Measurements from ENCODE around the gene PLEKHM1.

PLEKHM1 gene

DNA sequence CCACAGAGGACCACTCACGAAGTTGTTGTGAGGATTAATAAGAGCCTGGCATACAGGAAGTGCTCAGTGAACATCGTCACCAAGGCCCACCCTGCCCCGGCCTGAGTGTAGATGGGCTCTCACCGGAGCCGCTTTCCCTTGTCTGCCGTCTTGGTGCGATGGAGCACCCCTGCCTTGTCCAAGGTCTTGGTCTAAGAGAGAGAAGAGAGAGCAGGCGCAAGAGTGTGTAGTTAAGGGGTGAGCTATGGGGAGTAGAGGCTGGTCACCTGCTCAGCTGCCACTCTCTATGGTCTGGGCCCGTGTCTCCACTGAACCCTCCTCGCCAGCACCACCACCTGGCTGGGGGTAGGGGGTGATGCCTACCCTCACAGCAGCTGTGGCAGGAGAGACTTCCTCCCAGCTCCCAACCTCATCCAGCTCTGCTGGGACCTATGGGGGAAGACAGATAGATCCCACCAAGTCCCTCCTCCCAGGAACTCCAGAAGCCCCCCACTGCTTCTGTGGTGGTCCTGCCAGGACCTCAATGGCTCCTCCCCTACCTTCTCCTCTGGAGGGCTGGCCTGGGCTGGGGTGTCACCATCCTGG, 86.5 kb downstream of the PLEKHM1 start:
- Histone ChIP-seq H3K4me1 (ENCODE audit: control insufficient read depth in 1 of 2, insufficient read depth in 2 of 2, low read length in 2 of 2) (peaks cover 2 to 10% of the 10 kb centered on the region in 2 donors), H3K27me3 (ENCODE audit: low read depth, low read length) (no peaks in the 10 kb centered on the region), H3K27ac (ENCODE audit: low read length) (no peak overlapping the region), H3K4me3 (ENCODE audit: low read depth in 1 of 2, low read length in 2 of 2) (no peak overlapping the region), H3K9me3 (ENCODE audit: control insufficient read depth in 1 of 2, low read length in 2 of 2) (no peaks in the 10 kb centered on the region), H3K36me3 (ENCODE audit: control insufficient read depth in 1 of 2, insufficient read depth in 2 of 2, low read length in 2 of 2) (peaks cover 14 to 28% of the 10 kb centered on the region in 2 donors)

DNA sequence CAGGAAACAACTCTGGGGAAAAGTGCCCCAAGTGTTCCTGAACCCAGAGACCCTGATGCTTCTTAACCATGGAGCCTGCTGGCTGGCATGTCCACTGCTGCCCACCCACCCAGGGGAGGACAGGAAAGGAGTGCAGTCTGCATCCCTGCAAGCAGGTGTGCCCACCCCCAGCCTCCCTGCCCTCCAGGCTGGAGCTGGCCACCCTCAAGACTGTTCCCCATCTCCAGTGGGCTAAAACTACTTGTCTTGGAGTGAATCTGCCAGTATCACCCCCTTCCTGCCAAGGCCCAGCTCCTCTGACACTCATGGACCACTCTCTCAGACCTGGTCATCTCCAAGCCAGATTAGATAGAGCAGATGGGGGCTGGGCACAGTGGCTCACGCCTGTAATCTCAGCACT, 87.6 kb downstream of the PLEKHM1 start:
- Histone ChIP-seq H3K27me3 (ENCODE audit: low read depth, low read length) (no peaks in the 10 kb centered on the region), H3K36me3 (ENCODE audit: control insufficient read depth in 1 of 2, insufficient read depth in 2 of 2, low read length in 2 of 2) (peaks cover 14 to 35% of the 10 kb centered on the region in 2 donors), H3K9me3 (ENCODE audit: control insufficient read depth in 1 of 2, low read length in 2 of 2) (no peaks in the 10 kb centered on the region), H3K4me1 (ENCODE audit: control insufficient read depth in 1 of 2, insufficient read depth in 2 of 2, low read length in 2 of 2) (peaks cover 0 to 10% of the 10 kb centered on the region in 2 donors), H3K27ac (ENCODE audit: low read length) (no peak overlapping the region), H3K4me3 (ENCODE audit: low read depth in 1 of 2, low read length in 2 of 2) (no peak overlapping the region)

DNA sequence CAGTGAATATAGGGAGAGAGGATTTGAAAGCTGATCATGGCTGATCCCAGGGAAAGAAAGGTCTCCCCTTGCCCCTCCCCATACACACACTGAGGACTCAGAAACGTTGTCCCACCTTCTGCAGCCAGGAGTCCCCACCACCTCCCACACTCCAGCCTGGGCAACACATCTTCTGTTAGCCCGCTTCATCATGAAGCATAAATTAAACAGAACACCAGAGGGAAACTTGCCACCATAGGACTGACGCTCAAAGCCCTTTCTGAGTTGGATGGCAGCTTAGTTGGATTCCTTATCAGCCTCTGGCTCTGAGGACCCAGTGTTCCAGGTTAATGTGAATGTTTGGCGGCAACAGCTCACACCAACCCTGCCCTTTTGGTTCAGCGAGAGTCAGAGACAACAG, 91.7 kb downstream of the PLEKHM1 start:
- H3K27me3 ChIP-seq (ENCODE audit: low read depth, low read length) = no peaks in the 10 kb centered on the region

DNA sequence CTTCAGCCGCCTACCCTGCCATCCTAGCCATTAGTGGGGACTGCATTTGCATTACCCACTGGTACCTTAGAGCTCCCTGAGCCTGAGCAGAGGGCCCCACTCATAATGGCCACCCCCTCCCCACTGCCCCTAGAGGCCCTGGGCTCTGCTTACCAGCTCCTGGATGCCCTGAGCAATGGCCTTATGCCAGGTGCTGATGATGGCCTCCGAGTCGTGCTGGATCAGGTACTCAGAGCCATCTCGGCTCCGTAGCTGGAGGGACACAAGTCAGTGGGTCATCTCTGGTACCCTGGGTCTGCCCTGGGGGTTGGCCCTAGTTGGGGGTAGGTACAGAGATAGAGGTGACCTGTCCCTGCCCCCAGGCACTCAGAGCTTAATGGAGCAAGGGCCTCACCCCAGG, 92.7 kb downstream of the PLEKHM1 start:
- Histone ChIP-seq H3K36me3 (ENCODE audit: control insufficient read depth in 1 of 2, insufficient read depth in 2 of 2, low read length in 2 of 2) (peaks cover 5 to 37% of the 10 kb centered on the region in 2 donors), H3K27me3 (ENCODE audit: low read depth, low read length) (no peaks in the 10 kb centered on the region), H3K4me3 (ENCODE audit: low read depth in 1 of 2, low read length in 2 of 2) (no peak overlapping the region), H3K4me1 (ENCODE audit: control insufficient read depth in 1 of 2, insufficient read depth in 2 of 2, low read length in 2 of 2) (peaks cover 0 to 11% of the 10 kb centered on the region in 2 donors), H3K27ac (ENCODE audit: low read length) (no peak overlapping the region), H3K9me3 (ENCODE audit: control insufficient read depth in 1 of 2, low read length in 2 of 2) (no peaks in the 10 kb centered on the region)

More for the DNA sequence above, 91.7 kb downstream of the PLEKHM1 start:
- H3K36me3 ChIP-seq (ENCODE audit: control insufficient read depth in 1 of 2, insufficient read depth in 2 of 2, low read length in 2 of 2) = peaks cover 8 to 43% of the 10 kb centered on the region in 2 donors
- H3K27ac ChIP-seq (ENCODE audit: low read length) = no peak overlapping the region
- H3K4me3 ChIP-seq (ENCODE audit: low read depth in 1 of 2, low read length in 2 of 2) = no peak overlapping the region
- peaks cover 0 to 11% of the 10 kb centered on the region in 2 donors for H3K4me1 ChIP-seq (ENCODE audit: control insufficient read depth in 1 of 2, insufficient read depth in 2 of 2, low read length in 2 of 2)
- no peaks in the 10 kb centered on the region for H3K9me3 ChIP-seq (ENCODE audit: control insufficient read depth in 1 of 2, low read length in 2 of 2)

DNA sequence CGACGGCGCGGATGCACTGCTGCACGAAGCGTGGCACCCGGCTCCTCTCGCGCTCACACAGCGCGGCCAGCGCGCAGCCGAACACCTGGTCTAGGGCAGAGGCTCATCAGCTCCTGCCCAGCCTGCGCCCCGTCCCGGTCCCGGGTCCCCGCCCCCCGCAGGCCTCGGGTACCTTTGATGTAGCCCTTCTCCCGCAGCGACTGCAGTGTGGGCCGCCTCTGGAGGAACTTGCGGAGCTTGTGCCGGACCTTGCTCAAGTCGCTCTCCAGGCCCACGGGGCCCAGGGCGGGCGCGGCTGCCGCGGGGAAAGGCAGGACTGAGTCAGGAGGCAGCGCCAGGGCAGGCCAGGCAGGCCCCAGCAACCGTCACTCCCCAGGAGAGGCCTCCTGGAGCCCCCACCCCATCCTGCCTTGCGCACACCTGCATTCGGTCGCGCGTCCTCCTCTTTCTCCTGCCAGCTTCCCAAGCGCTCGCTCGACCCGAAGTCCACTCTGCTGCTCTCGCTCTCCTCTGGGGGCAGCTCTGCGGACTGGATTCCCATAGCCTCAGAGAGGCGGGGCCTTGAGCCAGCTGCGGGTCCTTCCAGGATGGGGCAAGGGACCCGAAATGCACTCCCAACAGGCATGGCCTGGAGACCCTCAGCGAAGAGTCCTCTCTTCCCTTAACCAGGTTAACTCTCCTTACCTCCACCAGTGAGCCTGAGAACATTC, 93.9 kb downstream of the PLEKHM1 start:
- Histone ChIP-seq H3K4me3 (ENCODE audit: low read depth in 1 of 2, low read length in 2 of 2) (no peak overlapping the region), H3K9me3 (ENCODE audit: control insufficient read depth in 1 of 2, low read length in 2 of 2) (no peaks in the 10 kb centered on the region), H3K27ac (ENCODE audit: low read length) (no peak overlapping the region), H3K4me1 (ENCODE audit: control insufficient read depth in 1 of 2, insufficient read depth in 2 of 2, low read length in 2 of 2) (peaks cover 0 to 11% of the 10 kb centered on the region in 2 donors), H3K27me3 (ENCODE audit: low read depth, low read length) (no peaks in the 10 kb centered on the region), H3K36me3 (ENCODE audit: control insufficient read depth in 1 of 2, insufficient read depth in 2 of 2, low read length in 2 of 2) (peaks cover 0 to 33% of the 10 kb centered on the region in 2 donors)

DNA sequence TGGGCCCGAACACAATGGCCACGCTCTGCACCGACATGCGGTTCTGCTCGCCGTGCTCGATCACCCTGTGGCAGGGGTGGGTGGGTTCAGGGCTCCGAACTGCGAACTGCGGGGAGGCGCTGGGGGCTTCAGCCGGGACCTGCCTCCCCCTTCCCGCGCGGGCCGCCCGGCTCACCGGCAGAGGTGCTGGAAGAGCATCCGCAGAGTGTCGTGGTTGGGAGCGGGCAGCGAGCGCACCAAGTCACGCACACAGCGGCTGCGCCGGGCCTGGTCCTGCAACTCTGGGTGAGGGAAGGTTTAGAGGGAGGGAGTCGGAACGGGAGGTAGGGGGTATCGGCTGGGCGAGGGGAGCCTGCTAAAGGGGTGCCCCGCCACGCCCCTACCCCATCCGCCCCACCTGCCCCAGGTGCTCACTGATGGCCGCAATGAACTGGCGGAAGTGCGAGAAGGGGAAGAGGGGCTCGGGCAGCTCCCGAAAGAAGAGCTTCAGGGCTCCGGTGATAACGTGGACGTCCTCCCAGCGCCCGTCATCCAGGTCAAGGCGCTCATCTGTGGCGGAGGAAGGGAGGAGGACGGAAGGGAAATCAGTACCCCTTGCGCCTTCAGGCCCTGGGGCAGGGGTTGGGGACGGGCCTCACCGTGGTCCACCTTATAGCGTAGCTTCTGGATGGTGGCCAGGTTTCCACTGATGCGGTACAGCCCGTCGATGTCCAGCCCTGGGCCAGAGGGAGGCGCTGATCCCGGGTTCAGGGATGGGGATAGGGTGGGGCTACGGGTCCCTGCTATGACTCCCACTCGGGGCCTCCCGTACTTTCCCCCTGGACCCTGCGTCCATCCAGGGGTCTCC, 94.7 kb downstream of the PLEKHM1 start:
- Histone ChIP-seq H3K9me3 (ENCODE audit: control insufficient read depth in 1 of 2, low read length in 2 of 2) (no peaks in the 10 kb centered on the region), H3K36me3 (ENCODE audit: control insufficient read depth in 1 of 2, insufficient read depth in 2 of 2, low read length in 2 of 2) (peaks cover 0 to 30% of the 10 kb centered on the region in 2 donors), H3K4me3 (ENCODE audit: low read depth in 1 of 2, low read length in 2 of 2) (peak overlapping the region in 1 of 2 donors; percentile 53), H3K27ac (ENCODE audit: low read length) (no peak overlapping the region), H3K27me3 (ENCODE audit: low read depth, low read length) (no peaks in the 10 kb centered on the region), H3K4me1 (ENCODE audit: control insufficient read depth in 1 of 2, insufficient read depth in 2 of 2, low read length in 2 of 2) (peaks cover 0 to 11% of the 10 kb centered on the region in 2 donors)

DNA sequence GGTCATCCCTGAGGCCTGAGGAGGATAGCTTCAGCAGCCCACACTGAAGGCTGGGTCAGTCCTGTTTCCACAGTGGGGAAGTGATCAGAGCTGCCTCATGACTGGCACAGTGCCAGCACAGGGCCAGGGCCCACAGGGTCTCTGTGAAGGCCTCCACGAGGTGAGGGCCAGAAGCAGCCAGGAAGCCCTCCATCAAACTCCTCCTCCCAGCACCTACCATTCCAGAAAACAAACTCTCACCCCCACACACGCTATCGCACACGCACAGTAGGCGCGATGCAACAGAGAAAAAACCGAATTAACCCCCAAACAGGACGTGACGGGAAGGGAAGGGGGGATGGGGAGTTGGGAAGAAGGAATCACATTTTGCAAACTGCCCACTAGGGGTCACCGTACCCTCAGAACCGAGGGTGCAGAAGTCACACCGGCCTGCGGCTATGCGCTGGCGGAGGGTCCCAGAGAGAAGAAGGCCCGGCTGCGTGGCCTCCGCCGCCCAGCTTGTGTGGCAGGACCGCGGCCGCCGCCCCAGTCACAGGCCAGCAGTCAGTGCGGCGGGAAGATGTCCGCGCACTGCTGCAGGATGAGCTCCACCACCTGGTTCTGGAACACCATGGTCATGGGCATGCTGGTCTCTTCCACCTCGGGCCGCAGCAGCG, 95.5 kb downstream of the PLEKHM1 start:
- Histone ChIP-seq H3K4me3 (ENCODE audit: low read depth in 1 of 2, low read length in 2 of 2) (peak overlapping the region in 1 of 2 donors; percentile 53), H3K9me3 (ENCODE audit: control insufficient read depth in 1 of 2, low read length in 2 of 2) (no peaks in the 10 kb centered on the region), H3K4me1 (ENCODE audit: control insufficient read depth in 1 of 2, insufficient read depth in 2 of 2, low read length in 2 of 2) (peaks cover 0 to 11% of the 10 kb centered on the region in 2 donors), H3K36me3 (ENCODE audit: control insufficient read depth in 1 of 2, insufficient read depth in 2 of 2, low read length in 2 of 2) (peaks cover 0 to 25% of the 10 kb centered on the region in 2 donors), H3K27ac (ENCODE audit: low read length) (no peak overlapping the region), H3K27me3 (ENCODE audit: low read depth, low read length) (no peaks in the 10 kb centered on the region)

DNA sequence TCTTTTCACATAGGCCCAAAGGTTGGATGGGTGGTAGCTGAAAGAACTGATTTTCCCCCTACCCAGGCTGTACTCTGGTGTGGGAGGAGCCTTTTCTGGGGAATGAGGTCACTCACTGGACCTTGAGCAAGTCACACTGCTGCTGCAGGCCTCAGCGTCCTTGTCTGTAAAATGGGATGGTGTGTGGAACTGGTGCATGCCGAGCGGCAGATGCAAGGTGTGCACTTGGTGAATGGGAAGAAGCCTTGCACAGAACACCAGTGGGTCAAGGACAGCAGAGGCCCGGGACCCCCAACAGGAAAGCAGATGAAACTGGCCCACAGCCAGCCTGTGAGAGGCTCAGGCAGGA, 96.0 kb downstream of the PLEKHM1 start:
- H3K36me3 ChIP-seq (ENCODE audit: control insufficient read depth in 1 of 2, insufficient read depth in 2 of 2, low read length in 2 of 2) = peaks cover 0 to 20% of the 10 kb centered on the region in 2 donors
- no peaks in the 10 kb centered on the region for H3K27me3 ChIP-seq (ENCODE audit: low read depth, low read length)
- H3K9me3 ChIP-seq (ENCODE audit: control insufficient read depth in 1 of 2, low read length in 2 of 2) = no peaks in the 10 kb centered on the region
- H3K27ac ChIP-seq (ENCODE audit: low read length) = no peak overlapping the region
- no peak overlapping the region for H3K4me3 ChIP-seq (ENCODE audit: low read depth in 1 of 2, low read length in 2 of 2)
- peaks cover 0 to 11% of the 10 kb centered on the region in 2 donors for H3K4me1 ChIP-seq (ENCODE audit: control insufficient read depth in 1 of 2, insufficient read depth in 2 of 2, low read length in 2 of 2)

DNA sequence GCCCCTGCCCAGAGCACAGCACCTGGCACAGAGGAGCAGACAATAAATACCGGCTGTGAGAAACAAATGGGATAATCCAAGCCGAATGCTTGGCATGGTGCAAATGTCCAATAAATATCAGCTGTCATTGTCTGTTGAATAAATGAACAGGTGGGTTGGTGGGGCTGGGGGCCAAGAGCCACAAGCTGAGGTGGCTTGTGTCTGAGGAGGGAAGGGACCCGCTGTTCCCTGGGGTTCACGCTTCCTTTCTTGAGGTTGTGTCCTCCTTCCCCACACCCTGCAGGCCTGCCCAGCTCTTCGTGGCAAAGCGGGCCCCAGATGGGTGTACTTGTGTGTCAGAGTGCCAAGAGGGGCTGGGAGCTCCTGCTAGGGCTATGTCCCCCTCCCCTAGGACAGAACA, 96.4 kb downstream of the PLEKHM1 start:
- peaks cover 0 to 11% of the 10 kb centered on the region in 2 donors for H3K4me1 ChIP-seq (ENCODE audit: control insufficient read depth in 1 of 2, insufficient read depth in 2 of 2, low read length in 2 of 2)
- no peaks in the 10 kb centered on the region for H3K27me3 ChIP-seq (ENCODE audit: low read depth, low read length)
- no peak overlapping the region for H3K27ac ChIP-seq (ENCODE audit: low read length)
- H3K4me3 ChIP-seq (ENCODE audit: low read depth in 1 of 2, low read length in 2 of 2) = no peak overlapping the region
- peaks cover 0 to 19% of the 10 kb centered on the region in 2 donors for H3K36me3 ChIP-seq (ENCODE audit: control insufficient read depth in 1 of 2, insufficient read depth in 2 of 2, low read length in 2 of 2)
- no peaks in the 10 kb centered on the region for H3K9me3 ChIP-seq (ENCODE audit: control insufficient read depth in 1 of 2, low read length in 2 of 2)

DNA sequence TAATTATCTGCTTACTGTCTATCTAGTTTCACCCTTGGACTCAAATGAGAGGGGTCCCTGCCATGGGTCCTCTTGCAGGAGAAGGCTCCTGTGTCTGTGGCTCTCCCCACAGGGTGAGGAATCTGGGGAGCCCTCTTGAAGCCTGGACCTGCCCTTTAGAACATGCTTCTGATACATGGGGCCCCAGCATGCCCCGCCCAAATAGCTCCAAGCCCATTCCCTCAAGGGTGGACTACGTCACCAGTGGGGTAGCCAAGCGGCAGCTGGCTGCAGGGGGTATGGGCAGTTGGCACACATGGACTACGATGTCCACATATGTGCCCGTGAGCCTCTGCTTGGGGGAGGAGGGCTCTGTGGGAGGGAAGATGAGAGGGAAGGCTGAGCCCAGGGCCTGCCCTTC, 97.1 kb downstream of the PLEKHM1 start:
- no peak overlapping the region for H3K27ac ChIP-seq (ENCODE audit: low read length)

DNA sequence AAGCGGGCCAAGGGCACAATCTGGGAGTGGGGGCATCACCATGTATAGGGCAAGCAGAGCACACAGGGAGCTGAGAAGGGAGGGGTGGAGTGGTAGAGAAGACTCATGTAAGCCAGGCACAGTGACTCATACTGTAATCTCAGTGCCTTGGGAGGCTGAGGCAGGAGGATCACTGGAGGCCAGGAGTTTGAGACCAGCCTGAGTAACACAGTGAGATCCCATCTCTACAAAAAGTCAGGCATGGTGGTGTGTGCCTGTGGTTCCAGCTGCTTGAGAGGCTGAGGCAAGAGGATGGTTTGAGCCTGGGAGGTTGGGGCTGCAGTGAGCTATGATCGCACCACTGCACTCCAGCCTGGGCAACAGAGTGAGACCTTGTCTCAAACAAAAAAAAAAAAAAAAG, 98.6 kb downstream of the PLEKHM1 start:
- H3K4me3 ChIP-seq (ENCODE audit: low read depth in 1 of 2, low read length in 2 of 2) = no peak overlapping the region
- H3K4me1 ChIP-seq (ENCODE audit: control insufficient read depth in 1 of 2, insufficient read depth in 2 of 2, low read length in 2 of 2) = peaks cover 0 to 11% of the 10 kb centered on the region in 2 donors
- no peaks in the 10 kb centered on the region for H3K27me3 ChIP-seq (ENCODE audit: low read depth, low read length)
- no peak overlapping the region for H3K27ac ChIP-seq (ENCODE audit: low read length)
- H3K9me3 ChIP-seq (ENCODE audit: control insufficient read depth in 1 of 2, low read length in 2 of 2) = no peaks in the 10 kb centered on the region
- H3K36me3 ChIP-seq (ENCODE audit: control insufficient read depth in 1 of 2, insufficient read depth in 2 of 2, low read length in 2 of 2) = peaks cover 0 to 1% of the 10 kb centered on the region in 2 donors

More for the DNA sequence above, 97.1 kb downstream of the PLEKHM1 start:
- H3K4me1 ChIP-seq (ENCODE audit: control insufficient read depth in 1 of 2, insufficient read depth in 2 of 2, low read length in 2 of 2) = peaks cover 0 to 11% of the 10 kb centered on the region in 2 donors
- no peaks in the 10 kb centered on the region for H3K27me3 ChIP-seq (ENCODE audit: low read depth, low read length)
- no peaks in the 10 kb centered on the region for H3K9me3 ChIP-seq (ENCODE audit: control insufficient read depth in 1 of 2, low read length in 2 of 2)
- H3K36me3 ChIP-seq (ENCODE audit: control insufficient read depth in 1 of 2, insufficient read depth in 2 of 2, low read length in 2 of 2) = peaks cover 0 to 14% of the 10 kb centered on the region in 2 donors
- H3K4me3 ChIP-seq (ENCODE audit: low read depth in 1 of 2, low read length in 2 of 2) = no peak overlapping the region
